ENCODE measurements around the gene DNAI2. TPM values are rescaled to one million over a fixed set of nuclear protein-coding genes. Genes with fewer than 3 reads are reported as not detected.

Gene DNAI2, protein sequence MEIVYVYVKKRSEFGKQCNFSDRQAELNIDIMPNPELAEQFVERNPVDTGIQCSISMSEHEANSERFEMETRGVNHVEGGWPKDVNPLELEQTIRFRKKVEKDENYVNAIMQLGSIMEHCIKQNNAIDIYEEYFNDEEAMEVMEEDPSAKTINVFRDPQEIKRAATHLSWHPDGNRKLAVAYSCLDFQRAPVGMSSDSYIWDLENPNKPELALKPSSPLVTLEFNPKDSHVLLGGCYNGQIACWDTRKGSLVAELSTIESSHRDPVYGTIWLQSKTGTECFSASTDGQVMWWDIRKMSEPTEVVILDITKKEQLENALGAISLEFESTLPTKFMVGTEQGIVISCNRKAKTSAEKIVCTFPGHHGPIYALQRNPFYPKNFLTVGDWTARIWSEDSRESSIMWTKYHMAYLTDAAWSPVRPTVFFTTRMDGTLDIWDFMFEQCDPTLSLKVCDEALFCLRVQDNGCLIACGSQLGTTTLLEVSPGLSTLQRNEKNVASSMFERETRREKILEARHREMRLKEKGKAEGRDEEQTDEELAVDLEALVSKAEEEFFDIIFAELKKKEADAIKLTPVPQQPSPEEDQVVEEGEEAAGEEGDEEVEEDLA
- not detected in 2 replicates for polyA plus RNA-seq (2014; cell fraction: cytosol; rRNA removed)
- not detected in 2 replicates for polyA plus RNA-seq (2014; cell fraction: nucleus; rRNA removed)

GRCh38 chr17:74274060-74274708 lies at the start of gene DNAI2:
Gene DNAI2 (plus strand): TSS chr17:74274234. CDS start chr17:74281818, 7,584 bp downstream.
- peak; percentile 40 for DNase-seq (ENCODE audit: low spot score)

DNA sequence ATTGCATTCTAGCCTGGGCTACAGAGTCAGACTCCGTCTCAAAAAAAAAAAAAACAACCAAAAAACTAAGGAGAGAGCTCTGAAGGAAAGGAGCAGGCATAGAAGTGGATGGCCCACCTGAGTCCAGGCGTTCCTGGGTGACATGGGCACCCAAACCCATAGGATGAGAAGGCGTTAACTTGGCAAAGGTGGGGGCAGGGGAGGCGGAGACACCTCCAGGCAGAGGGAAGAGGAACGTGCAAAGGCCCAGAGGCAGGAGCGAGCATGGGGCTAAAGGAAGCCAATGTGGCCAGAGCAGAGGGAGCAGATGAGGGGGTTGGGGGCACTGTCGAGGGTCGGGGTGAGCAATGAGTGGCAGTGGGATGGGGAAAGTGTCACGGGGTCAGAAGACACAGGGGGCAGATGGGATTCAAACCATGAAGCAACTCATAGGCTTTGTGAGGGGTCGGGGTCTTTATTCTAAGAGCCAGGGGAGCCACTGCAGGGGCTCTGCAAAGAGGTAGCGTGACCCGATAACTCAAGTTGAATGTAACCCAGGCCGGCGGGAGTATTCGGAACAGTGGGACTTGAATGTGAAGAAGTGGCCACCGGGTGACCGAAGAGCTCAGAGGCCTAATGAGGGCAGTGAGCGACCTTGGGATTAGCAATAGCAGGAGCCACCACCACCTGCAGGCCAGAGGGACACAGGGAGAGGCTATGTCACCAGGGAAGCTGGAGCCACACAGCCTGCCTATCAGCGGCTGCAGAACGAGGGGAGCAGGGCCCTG lies 48.9 kb upstream of the DNAI2 start:
- no peak for DNase-seq (ENCODE audit: low spot score)

GRCh38 chr17:74226252-74226651 lies 47.8 kb upstream of the DNAI2 start:
- DNase-seq (ENCODE audit: low spot score) = no peak

- DNase-seq (ENCODE audit: low spot score) = no peak
These were observed 46.6 kb upstream of the DNAI2 start for GRCh38 chr17:74227271-74228080.

GRCh38 chr17:74228306-74228978 lies 45.6 kb upstream of the DNAI2 start:
- DNase-seq (ENCODE audit: low spot score) = no peak

DNA sequence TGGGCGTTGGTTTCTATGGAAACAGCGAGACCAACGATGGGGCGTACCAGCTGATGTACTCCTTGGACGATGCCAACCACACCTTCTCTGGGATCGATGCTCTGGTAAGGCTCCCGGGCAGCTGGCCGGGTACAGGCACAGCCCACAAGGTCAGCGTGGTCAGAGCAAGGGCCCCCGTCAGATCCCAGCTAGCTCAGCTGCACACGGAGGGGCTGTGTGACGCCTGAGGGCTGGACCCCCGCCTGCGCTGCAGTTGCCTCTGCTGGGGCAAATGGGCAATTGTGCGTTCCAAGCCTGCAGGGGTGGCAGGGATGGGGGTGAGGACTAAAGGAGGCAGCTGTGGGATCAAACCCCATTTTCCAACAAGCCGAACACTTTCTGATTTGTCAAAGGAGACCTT lies 43.1 kb upstream of the DNAI2 start:
- DNase-seq (ENCODE audit: low spot score) = no peak

DNA sequence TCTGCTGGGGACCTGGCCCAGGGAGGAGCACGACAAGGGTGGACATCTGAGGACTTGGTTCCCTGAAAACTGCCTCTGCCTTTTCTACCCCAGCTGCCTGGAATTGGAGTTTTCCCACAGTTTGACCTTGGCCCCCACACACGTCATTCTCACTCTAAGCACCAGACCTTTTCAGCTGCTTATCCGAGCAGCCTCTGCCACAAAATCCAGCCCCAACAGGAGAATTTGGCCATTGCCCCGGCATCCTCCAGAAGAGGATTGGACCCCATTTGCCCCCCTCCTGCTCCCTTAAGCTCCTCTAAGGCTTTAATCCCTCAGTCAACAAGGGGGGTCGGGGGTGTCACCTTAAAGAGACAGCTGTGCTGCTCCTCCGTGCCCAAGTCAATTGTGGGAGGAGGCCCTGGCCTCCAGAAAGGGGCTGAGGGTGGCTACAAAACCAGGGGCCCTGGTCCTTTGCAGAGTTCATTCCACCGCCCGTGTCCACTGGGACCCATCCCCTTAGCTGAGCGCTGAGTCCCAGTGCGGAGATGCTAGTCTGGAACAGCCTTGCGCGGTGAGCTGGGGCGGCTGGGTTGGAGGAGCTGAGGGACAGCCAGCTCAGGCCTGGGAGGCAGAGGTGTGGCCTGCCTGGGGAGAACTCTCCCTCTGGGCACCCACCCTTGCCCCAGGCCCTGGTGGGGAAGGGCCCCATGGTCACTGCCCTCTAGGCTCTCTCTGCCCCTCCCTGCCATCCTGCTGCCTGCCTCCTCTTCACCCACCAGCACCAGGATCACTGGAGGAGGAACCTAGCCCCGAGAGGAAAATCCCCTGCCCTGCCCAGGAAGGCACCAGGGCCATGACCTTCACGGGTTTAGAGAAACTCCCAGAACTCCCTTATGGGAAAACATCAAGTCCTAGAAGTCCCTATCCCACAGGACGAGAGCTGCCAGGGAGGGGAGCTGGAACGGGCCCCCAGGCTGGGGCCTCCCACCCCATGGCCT lies 41.8 kb upstream of the DNAI2 start:
- no peak for DNase-seq (ENCODE audit: low spot score)

DNA sequence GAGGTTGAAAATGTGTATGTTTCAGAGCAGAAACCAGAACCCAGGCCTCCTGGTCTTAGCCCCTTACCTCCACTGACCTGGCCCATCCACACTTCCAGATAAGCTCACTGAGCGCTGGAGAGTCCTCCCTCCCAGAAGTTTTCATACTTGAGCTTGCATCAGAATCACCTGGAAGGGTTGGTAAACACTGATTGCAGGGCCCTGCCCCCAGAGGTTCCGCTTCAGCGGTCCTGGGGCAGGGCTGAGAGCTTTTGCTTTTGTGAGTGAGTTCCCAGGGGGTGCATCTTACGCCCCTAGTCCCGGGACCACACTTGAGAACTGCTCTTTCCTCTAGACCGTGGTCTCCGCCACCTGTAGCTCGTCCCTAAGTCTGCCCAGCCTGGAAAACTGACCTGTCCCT lies 40.1 kb upstream of the DNAI2 start:
- DNase-seq (ENCODE audit: low spot score) = no peak

DNA sequence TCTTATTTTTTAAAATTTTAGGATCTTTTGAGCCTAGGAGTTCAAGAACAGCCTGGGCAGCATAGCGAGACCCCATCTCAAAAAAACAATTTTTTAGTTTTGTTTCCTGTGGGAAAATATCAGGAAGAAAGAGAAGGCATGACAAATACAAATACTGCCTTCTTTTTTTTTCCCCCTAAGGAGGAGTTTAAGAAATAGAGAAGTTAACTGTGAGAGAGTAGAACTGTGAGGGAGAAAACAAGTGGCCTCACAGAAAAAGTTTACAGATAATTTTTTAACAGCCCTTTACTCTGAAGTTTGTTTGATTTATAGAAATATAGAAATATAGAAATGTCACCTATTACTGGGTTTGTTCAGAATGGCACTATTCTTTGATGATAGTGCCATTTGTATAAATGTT lies 39.5 kb upstream of the DNAI2 start:
- no peak for DNase-seq (ENCODE audit: low spot score)

GRCh38 chr17:74235040-74235581 lies 38.9 kb upstream of the DNAI2 start:
- no peak for DNase-seq (ENCODE audit: low spot score)

DNA sequence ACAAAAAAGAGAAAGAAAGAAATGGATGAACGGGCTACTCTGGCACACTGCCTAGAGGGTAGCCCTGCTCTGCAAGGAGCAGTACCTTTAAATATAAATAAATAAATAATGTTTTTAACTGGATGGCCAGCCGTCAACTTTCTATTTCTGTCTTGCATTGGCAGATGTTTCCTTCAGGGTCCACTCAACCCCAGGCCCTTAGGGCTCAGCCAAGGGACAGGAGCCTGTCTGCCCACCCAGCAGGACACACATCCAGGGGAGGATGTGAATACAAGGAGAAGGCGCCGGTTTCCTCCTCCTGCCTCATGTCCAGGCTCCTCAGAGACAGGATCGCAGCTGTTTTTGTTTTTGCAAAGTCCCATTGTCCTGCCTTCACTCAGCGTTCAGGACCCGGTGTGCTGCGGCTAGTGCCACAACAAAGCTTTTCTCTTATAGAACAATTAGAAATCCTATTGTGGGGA lies 38.1 kb upstream of the DNAI2 start:
- DNase-seq (ENCODE audit: low spot score) = no peak

GRCh38 chr17:74237321-74237720 lies 36.7 kb upstream of the DNAI2 start:
- DNase-seq (ENCODE audit: low spot score) = no peak

DNA sequence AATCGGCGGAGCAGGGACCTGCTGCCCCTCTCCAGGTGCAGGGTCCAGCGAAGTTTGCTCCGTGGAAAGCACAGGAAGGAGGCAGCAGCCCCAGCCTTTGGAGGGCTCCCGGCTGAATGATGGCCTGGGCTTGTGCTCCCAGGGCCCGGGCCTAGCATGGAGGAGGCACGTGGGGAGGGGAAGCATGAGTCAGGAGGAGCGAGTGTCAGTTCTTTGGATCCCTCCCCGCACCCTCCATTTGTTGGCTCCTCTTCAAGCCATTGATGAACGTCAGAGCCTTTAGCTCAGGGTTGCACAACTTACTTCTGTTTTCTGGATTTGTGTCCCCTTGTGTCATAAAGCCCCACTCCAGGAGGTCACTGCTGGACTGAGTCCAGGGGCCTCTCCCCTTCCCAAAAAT lies 34.9 kb upstream of the DNAI2 start:
- no peak for DNase-seq (ENCODE audit: low spot score)

DNA sequence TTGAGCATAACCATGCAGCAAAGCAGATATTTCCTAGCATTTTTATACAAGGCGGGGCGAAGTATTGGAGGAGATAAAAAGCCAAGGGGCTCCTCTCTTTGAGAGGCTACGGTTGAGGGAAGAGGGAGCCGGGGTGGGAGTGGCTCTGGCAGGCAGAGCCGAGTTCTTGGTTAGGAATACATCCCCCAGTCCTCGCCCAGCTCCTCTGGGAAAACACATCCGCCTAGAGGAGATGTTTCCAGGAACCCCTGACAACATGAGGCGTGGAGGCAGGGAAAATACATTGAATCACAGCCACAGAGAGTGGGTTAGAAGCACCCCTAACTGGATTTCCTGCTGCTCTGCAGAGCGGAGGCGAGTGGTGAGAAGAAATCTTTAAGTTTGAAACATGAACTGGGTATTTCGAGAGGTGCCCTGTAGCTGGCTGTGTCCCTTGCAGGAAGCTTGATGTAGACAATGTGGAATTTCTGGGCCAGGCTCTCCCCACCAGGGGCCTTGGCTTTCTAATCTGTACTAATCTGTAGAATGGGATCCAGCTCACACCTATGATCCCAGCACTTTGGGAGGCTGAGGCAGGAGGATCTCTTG lies 33.3 kb upstream of the DNAI2 start:
- DNase-seq (ENCODE audit: low spot score) = no peak

DNA sequence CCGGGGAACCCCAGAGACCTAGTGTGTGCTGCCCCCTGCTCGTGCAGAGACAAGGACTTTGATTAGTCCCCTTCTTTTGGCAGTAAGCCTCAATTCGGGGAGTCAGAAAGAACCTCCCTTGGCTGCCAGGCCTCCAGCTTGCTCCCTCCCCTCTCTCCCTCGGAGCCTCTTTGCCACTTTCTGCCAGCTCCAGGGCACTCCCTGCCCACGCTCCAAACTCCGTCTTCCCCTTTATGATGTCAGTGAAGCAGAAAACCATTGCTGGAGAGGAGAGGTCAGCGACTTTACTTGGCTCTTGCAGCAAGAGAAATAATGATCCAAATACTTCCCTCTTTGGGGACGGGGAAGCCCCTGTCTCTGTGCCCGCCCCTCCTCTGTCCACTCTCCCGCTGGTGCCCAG lies 32.6 kb upstream of the DNAI2 start:
- no peak for DNase-seq (ENCODE audit: low spot score)

DNA sequence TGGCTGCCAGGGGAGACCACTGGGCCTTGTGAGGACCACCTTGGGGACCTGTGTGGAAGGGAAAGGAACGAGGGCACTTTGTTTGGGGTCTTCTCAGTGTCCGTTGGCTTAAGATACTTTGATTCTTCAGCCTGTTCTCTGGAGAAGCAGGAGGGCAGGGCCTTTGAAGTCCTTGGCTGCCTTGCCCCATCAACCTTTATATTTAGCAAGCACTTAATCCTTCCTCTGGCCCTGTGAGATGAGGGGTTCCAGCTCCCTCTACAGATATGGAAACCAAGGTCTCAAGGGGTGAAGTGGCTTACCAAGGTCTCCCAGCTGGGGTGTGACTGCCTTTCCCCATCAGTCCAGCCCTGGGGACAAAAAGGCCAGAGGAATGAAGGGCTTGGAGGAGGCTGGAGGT lies 32.2 kb upstream of the DNAI2 start:
- no peak for DNase-seq (ENCODE audit: low spot score)

DNA sequence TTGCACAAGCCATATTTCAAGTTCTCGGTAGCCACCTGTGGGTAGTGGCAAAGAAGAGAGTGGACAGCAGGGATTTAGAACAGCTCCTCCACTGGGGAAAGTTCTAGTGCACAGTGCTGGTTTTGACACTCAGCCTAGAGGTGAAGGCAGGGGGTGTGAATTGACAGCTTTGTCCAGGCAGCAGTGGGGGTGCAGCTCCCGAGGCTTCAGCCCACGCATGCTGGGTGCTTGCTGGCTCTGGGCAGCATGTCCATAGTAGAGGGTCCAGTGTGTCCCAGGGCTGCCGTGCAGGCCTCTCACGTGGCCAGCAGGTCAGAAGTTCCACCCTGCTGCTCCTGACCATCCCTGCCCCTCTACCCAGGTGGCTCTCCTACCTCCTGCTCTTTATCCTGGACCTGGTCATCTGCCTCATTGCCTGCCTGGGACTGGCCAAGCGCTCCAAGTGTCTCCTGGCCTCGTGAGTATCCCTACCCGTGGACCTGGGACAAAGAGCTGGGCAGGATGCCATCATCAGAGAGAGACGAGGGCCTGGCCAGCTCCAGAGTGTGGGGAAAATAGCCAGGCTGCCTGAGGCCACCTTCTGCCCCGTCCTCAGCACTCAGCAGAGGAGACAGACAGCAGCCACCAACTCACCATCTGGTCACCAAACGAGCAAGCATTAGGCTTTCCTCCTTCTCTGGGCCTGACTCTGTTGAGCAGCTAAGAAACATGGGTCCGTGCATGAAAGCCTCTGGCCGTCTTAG lies 30.9 kb upstream of the DNAI2 start:
- DNase-seq (ENCODE audit: low spot score) = no peak

DNA sequence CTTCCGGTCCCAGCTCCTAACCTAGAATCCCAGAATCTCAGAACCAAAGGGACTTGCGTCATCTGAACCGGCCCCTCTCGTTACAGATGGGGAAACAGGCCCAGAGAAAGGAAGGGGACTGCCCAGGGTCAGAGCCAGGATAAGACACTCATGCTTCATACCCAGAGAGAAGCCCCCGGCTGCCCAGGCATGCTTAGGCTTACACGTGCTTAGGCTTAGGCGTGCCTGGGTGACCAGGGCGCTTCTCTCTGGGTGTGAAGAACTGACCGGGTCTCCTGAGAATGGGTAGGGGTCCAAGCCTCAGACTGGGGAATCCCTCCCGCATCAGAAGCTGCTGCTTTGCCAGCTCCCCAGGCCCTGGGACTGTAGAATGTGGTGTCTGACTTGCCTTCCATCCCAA lies 29.9 kb upstream of the DNAI2 start:
- no peak for DNase-seq (ENCODE audit: low spot score)
